ENCODE data around the gene TPR.

- TF ChIP-seq, protein P1, sequence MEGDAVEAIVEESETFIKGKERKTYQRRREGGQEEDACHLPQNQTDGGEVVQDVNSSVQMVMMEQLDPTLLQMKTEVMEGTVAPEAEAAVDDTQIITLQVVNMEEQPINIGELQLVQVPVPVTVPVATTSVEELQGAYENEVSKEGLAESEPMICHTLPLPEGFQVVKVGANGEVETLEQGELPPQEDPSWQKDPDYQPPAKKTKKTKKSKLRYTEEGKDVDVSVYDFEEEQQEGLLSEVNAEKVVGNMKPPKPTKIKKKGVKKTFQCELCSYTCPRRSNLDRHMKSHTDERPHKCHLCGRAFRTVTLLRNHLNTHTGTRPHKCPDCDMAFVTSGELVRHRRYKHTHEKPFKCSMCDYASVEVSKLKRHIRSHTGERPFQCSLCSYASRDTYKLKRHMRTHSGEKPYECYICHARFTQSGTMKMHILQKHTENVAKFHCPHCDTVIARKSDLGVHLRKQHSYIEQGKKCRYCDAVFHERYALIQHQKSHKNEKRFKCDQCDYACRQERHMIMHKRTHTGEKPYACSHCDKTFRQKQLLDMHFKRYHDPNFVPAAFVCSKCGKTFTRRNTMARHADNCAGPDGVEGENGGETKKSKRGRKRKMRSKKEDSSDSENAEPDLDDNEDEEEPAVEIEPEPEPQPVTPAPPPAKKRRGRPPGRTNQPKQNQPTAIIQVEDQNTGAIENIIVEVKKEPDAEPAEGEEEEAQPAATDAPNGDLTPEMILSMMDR (IDR thresholded peaks at IDR 0.05; ENCODE audit: low read depth, low read length) = no peak
- TF ChIP-seq EZH2phosphoT487 (IDR thresholded peaks at IDR 0.05; ENCODE audit: low read depth) = no peak
These were observed 73.6 kb downstream of the TPR start for GRCh38 chr1:186301448-186301847.
